Common myeloid progenitor, CD34-positive (primary cell): ENCODE data around the gene MACC1.
"Not testable (repeated sequence)": the region's sequence is repeated elsewhere in the genome, so short reads cannot be mapped to it uniquely, and the experiment has no call there.

Experiments
- CTCF ChIA-PET: fragments of 350-600 bp; sonication (Branson Sonifier 250); formaldehyde crosslinking; loops from one replicate; lab custom pipeline; 2021; ENCODE audit warnings: antibody characterized with exemption; lab: Charles Lee
- POLR2A ChIA-PET: fragments of 350-600 bp; sonication (Branson Sonifier 250); formaldehyde crosslinking; loops from one replicate; lab custom pipeline; 2021; ENCODE audit warnings: antibody characterized with exemption; lab: Charles Lee
- DNase-seq, 3 donors: peaks; one replicate each; pipeline versions ENCODE4 v3.0.0 to v3.0.0-alpha.2; 2013
- H3K27ac ChIP-seq, 2 experiments: 1 replicate in 1 of 2; 2 replicates in 1 of 2; pipeline ENCODE4 v1.7.0; 2013; ENCODE audit warnings: inconsistent platforms in 2 of 2, low read length in 2 of 2, mild to moderate bottlenecking in 2 of 2, low read depth in 1 of 2, moderate library complexity in 1 of 2; ENCODE audit not compliant: severe bottlenecking in 2 of 2, insufficient read depth in 1 of 2, poor library complexity in 1 of 2
- H3K27me3 ChIP-seq, 5 experiments: replicated peaks in 2 of 5; 1 replicate in 3 of 5; 2 replicates in 2 of 5; pipeline versions ENCODE4 v1.6.1 to v1.7.0; 2013; ENCODE audit warnings: low read length in 4 of 5, mild to moderate bottlenecking in 2 of 5, moderate library complexity in 2 of 5, inconsistent platforms in 1 of 5; ENCODE audit not compliant: insufficient read depth in 5 of 5, control insufficient read depth in 4 of 5
- H3K36me3 ChIP-seq, 4 experiments: 1 replicate in 2 of 4; 2 replicates in 2 of 4; pipeline versions ENCODE4 v1.6.1 to v1.7.0; 2013; ENCODE audit warnings: low read length in 3 of 4, control low read depth in 1 of 4, mild to moderate bottlenecking in 1 of 4; ENCODE audit not compliant: control insufficient read depth in 4 of 4, insufficient read depth in 4 of 4
- H3K4me1 ChIP-seq, 4 experiments: 1 replicate in 3 of 4; 2 replicates in 1 of 4; pipeline versions ENCODE4 v1.6.1 to v1.7.1; 2013; ENCODE audit warnings: low read length in 3 of 4, mild to moderate bottlenecking in 3 of 4, control low read depth in 1 of 4, inconsistent platforms in 1 of 4, moderate library complexity in 1 of 4; ENCODE audit not compliant: control insufficient read depth in 4 of 4, insufficient read depth in 4 of 4; ENCODE audit errors: control extremely low read depth in 1 of 4
- H3K4me3 ChIP-seq, 7 experiments: 1 replicate in 4 of 7; 2 replicates in 3 of 7; pipeline versions ENCODE4 v1.5.1 to v1.7.0; 2013; ENCODE audit warnings: mild to moderate bottlenecking in 7 of 7, low read length in 6 of 7, moderate library complexity in 6 of 7, inconsistent platforms in 2 of 7, low read depth in 2 of 7, control low read depth in 1 of 7; ENCODE audit not compliant: insufficient read depth in 4 of 7, control insufficient read depth in 1 of 7; ENCODE audit errors: extremely low read depth in 1 of 7
- H3K9me3 ChIP-seq, 5 experiments: 1 replicate in 4 of 5; 2 replicates in 1 of 5; pipeline versions ENCODE4 v1.6.1 to v1.7.1; 2013; ENCODE audit warnings: low read length in 4 of 5, mild to moderate bottlenecking in 2 of 5, inconsistent platforms in 1 of 5, low read depth in 1 of 5, moderate library complexity in 1 of 5; ENCODE audit not compliant: control insufficient read depth in 4 of 5, insufficient read depth in 2 of 5; ENCODE audit errors: control extremely low read depth in 1 of 5
- WGBS: methylation state at CpG from one replicate; pipeline ENCODE4 v1.1.5; 2013; ENCODE audit not compliant: insufficient coverage; 5-methylcytosine and 5-hydroxymethylcytosine counted together

Gene MACC1

GRCh38 chr7:20131776-20132175 is 85.4 kb downstream of the MACC1 start:
- ChIA-PET CTCF (interaction anchor here (0.9 to 1.2 kb wide), 2 partner anchors 12 to 40 kb away, joined by 3 read pairs; no protein-coding TSS in a partner anchor), POLR2A (no interaction called here)
- H3K27ac ChIP-seq: no peak overlapping the region
- H3K9me3 ChIP-seq: no peaks in the 10 kb centered on the region
- H3K36me3 ChIP-seq: peaks cover 0 to 5% (median 2%) of the 10 kb centered on the region in 4 experiments
- H3K27me3 ChIP-seq: no peaks in the 10 kb centered on the region
- H3K4me1 ChIP-seq: no peaks in the 10 kb centered on the region
- no peak overlapping the region for H3K4me3 ChIP-seq
- WGBS: 100% methylated on average over 1 of the region's 4 CpGs
- no peak for DNase-seq

- Histone ChIP-seq H3K4me1 (no peaks in the 10 kb centered on the region), H3K9me3 (no peaks in the 10 kb centered on the region), H3K36me3 (peaks cover 0 to 3% (median 1%) of the 10 kb centered on the region in 4 experiments), H3K27me3 (no peaks in the 10 kb centered on the region), H3K27ac (no peak overlapping the region), H3K4me3 (no peak overlapping the region)
- ChIA-PET POLR2A (no interaction called here), CTCF (no interaction called here)
- no peak for DNase-seq
These were observed 87.3 kb downstream of the MACC1 start for GRCh38 chr7:20129920-20130319.

- DNase-seq: no peak
- POLR2A ChIA-PET: no interaction called here
- no peaks in the 10 kb centered on the region for H3K27me3 ChIP-seq
- H3K9me3 ChIP-seq: no peaks in the 10 kb centered on the region
- CTCF ChIA-PET: no interaction called here
- no peak overlapping the region for H3K4me3 ChIP-seq
- H3K27ac ChIP-seq: no peak overlapping the region
- H3K4me1 ChIP-seq: no peaks in the 10 kb centered on the region
- 100% methylated on average over 1 of the region's 2 CpGs for WGBS
- peaks cover 0 to under 1% (median 0%) of the 10 kb centered on the region in 4 experiments for H3K36me3 ChIP-seq
These were observed 89.2 kb downstream of the MACC1 start for GRCh38 chr7:20128001-20128400.

- H3K36me3 ChIP-seq, H3K4me3 ChIP-seq, CTCF ChIA-PET, H3K27me3 ChIP-seq, H3K4me1 ChIP-seq, H3K27ac ChIP-seq, DNase-seq, H3K9me3 ChIP-seq, POLR2A ChIA-PET: not testable (repeated sequence)
- WGBS: 91% methylated on average over 4 of the region's 4 CpGs
These were observed 91.1 kb downstream of the MACC1 start for GRCh38 chr7:20126060-20126459.

GRCh38 chr7:20124087-20124486 is 93.1 kb downstream of the MACC1 start:
- DNase-seq, H3K27ac ChIP-seq, H3K9me3 ChIP-seq, H3K4me1 ChIP-seq, H3K4me3 ChIP-seq, POLR2A ChIA-PET, H3K36me3 ChIP-seq, H3K27me3 ChIP-seq: not testable (repeated sequence)
- WGBS: 98% methylated on average over 6 of the region's 6 CpGs
- CTCF ChIA-PET: interaction anchor here (1.1 kb wide), 1 partner anchor 14 kb away, joined by 3 read pairs; no protein-coding TSS in a partner anchor

- POLR2A ChIA-PET, CTCF ChIA-PET, H3K27me3 ChIP-seq: not testable (repeated sequence)
These were observed 94.4 kb downstream of the MACC1 start for GRCh38 chr7:20122653-20123316.

GRCh38 chr7:20122073-20122472 is 95.1 kb downstream of the MACC1 start:
- Histone ChIP-seq H3K27ac (no peak overlapping the region), H3K4me1 (no peaks in the 10 kb centered on the region), H3K4me3 (no peak overlapping the region), H3K9me3 (no peaks in the 10 kb centered on the region), H3K36me3 (no peaks in the 10 kb centered on the region), H3K27me3 (no peaks in the 10 kb centered on the region)
- ChIA-PET POLR2A (no interaction called here), CTCF (no interaction called here)
- no peak for DNase-seq
- 95% methylated on average over 6 of the region's 6 CpGs for WGBS

More at GRCh38 chr7:20122653-20123316, 94.4 kb downstream of the MACC1 start:
- H3K4me3 ChIP-seq, H3K9me3 ChIP-seq, H3K36me3 ChIP-seq, DNase-seq, H3K4me1 ChIP-seq, H3K27ac ChIP-seq: not testable (repeated sequence)
- 100% methylated on average over 7 of the region's 16 CpGs for WGBS
